ENCODE measurements around the gene CROCC2. TPM values are rescaled to one million over a fixed set of nuclear protein-coding genes. Genes with fewer than 3 reads are reported as not detected.
A peak's percentile ranks its signal among the peaks of the same experiment; 100 is the strongest.
"Not testable (repeated sequence)": the region's sequence is repeated elsewhere in the genome, so short reads cannot be mapped to it uniquely, and the experiment has no call there.

CROCC2 gene
- total RNA-seq, 1 donor from 2014 or later = 3.4 TPM

DNA sequence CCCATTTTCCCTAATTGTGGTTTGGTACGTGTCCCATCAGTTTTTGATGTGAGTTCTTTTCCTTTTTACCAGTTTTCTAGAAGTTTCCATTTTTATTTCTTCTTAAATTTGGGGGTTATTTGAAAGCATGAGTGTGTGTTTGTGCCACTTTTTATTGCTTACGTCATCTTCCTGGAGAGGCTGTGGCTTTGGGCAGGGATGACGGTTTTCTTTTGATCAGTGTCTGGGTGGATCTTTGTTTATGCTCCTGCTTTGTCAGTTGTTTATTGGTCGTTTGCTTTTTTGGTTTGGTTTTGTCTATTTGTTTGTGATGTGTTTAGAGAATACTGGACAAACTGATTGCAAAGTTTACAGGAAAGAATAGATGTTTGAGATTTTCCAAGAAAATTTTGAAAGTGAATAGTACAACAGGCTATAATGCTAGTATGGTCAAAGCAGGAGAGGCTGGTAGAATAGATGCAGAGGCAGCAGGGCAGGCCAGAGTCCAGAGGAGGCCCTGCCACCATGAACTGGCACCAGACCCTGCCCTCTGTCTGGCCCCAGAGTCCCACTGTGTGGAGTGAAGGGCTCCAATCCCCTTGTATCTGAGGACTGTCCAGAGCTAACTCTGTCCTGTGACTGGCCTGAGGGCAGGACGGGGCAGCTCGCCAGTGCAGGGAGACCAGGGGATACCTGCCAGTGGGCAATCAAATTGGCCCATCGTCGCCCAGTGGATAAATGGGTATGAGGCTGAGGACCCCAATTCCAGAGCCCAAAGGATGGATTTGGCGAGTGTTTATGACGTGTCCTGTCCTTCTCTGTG, 68.8 kb downstream of the CROCC2 start:
- intact Hi-C loops (cut with DNase I) = no loop called here
- peak; percentile 19 for DNase-seq
- no peaks in the 10 kb centered on the region for H3K4me1 ChIP-seq

DNA sequence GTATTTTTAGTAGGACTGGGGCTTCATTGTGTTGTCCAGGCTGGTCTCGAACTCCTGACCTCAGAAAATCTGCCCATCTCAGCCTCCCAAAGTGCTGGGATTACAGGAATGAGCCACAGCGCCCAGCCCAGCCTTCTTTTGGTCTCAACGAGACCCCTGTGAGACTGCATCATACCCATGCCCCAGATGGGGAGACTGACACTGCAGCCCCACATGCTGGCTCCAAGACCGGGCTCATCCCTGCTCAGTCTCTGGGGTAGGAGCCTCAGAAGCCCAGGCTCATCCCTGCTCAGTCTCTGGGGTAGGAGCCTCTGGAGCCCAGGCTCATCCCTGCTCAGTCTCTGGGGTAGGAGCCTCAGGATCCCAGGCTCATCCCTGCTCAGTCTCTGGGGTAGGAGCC, 69.8 kb downstream of the CROCC2 start:
- H3K27ac ChIP-seq; H3K4me1 ChIP-seq; H3K4me3 ChIP-seq; H3K36me3 ChIP-seq; intact Hi-C loops (cut with DNase I); H3K27me3 ChIP-seq (ENCODE audit: low read depth); H3K9me3 ChIP-seq; ATAC-seq: not testable (repeated sequence)
- peak; percentile 14 for DNase-seq

More for the DNA sequence above, 68.8 kb downstream of the CROCC2 start:
- H3K4me3 ChIP-seq = no peak overlapping the region
- TF ChIP-seq, protein P1, sequence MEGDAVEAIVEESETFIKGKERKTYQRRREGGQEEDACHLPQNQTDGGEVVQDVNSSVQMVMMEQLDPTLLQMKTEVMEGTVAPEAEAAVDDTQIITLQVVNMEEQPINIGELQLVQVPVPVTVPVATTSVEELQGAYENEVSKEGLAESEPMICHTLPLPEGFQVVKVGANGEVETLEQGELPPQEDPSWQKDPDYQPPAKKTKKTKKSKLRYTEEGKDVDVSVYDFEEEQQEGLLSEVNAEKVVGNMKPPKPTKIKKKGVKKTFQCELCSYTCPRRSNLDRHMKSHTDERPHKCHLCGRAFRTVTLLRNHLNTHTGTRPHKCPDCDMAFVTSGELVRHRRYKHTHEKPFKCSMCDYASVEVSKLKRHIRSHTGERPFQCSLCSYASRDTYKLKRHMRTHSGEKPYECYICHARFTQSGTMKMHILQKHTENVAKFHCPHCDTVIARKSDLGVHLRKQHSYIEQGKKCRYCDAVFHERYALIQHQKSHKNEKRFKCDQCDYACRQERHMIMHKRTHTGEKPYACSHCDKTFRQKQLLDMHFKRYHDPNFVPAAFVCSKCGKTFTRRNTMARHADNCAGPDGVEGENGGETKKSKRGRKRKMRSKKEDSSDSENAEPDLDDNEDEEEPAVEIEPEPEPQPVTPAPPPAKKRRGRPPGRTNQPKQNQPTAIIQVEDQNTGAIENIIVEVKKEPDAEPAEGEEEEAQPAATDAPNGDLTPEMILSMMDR (IDR thresholded peaks at IDR 0.05) = no peak
- H3K9me3 ChIP-seq = no peaks in the 10 kb centered on the region
- ATAC-seq = no peak
- no peaks in the 10 kb centered on the region for H3K27me3 ChIP-seq (ENCODE audit: low read depth)
- no peaks in the 10 kb centered on the region for H3K36me3 ChIP-seq
- H3K27ac ChIP-seq = no peak overlapping the region

GRCh38 chr2:240981280-240981679, 75.1 kb downstream of the CROCC2 start:
- DNase-seq = no peak
- H3K27ac ChIP-seq = no peak overlapping the region

GRCh38 chr2:240981871-240982800, 76.0 kb downstream of the CROCC2 start:
- TF ChIP-seq, protein P1 (IDR thresholded peaks at IDR 0.05) = no peak
- intact Hi-C loops (cut with DNase I) = no loop called here
- H3K36me3 ChIP-seq = no peaks in the 10 kb centered on the region
- H3K9me3 ChIP-seq = no peaks in the 10 kb centered on the region
- no peak overlapping the region for H3K27ac ChIP-seq
- DNase-seq = peak; percentile 33
- no peak overlapping the region for H3K4me3 ChIP-seq
- no peak for ATAC-seq
- peaks cover 13% of the 10 kb centered on the region for H3K4me1 ChIP-seq
- peaks cover 7% of the 10 kb centered on the region for H3K27me3 ChIP-seq (ENCODE audit: low read depth)

More at GRCh38 chr2:240981280-240981679, 75.1 kb downstream of the CROCC2 start:
- intact Hi-C loops (cut with DNase I) = no loop called here
- TF ChIP-seq, protein P1 (IDR thresholded peaks at IDR 0.05) = no peak
- Histone ChIP-seq H3K4me1 (peaks cover 5% of the 10 kb centered on the region), H3K36me3 (no peaks in the 10 kb centered on the region), H3K27me3 (ENCODE audit: low read depth) (peaks cover 7% of the 10 kb centered on the region), H3K4me3 (no peak overlapping the region), H3K9me3 (no peaks in the 10 kb centered on the region)
- ATAC-seq = no peak

GRCh38 chr2:240982821-240983281, 76.7 kb downstream of the CROCC2 start:
- TF ChIP-seq, protein P1 (IDR thresholded peaks at IDR 0.05) = no peak
- intact Hi-C loops (cut with DNase I) = no loop called here
- no peak for ATAC-seq
- DNase-seq = peak; percentile 36
- Histone ChIP-seq H3K27me3 (ENCODE audit: low read depth) (peaks cover 7% of the 10 kb centered on the region), H3K4me1 (peaks cover 20% of the 10 kb centered on the region), H3K36me3 (no peaks in the 10 kb centered on the region), H3K9me3 (no peaks in the 10 kb centered on the region), H3K4me3 (no peak overlapping the region), H3K27ac (no peak overlapping the region)

Data from lower lobe of right lung (tissue), 2 donors.